Ovary (tissue), 3 donors: ENCODE data around the gene KRTAP5-5.
"Not testable (repeated sequence)": the region's sequence is repeated elsewhere in the genome, so short reads cannot be mapped to it uniquely, and the experiment has no call there.

Source experiments
- CTCF ChIP-seq, 3 donors: fragments of 450-650 bp in 2 of 3; fragments of 200-600 bp in 1 of 3; IDR thresholded peaks; one replicate each; pipeline versions ENCODE4 v1.5.1 to v1.8.0; 2016 to 2022; ENCODE audit warnings: antibody characterized with exemption in 3 of 3, mild to moderate bottlenecking in 1 of 3
- POLR2A ChIP-seq: fragments of 450-650 bp; IDR thresholded peaks from one replicate; pipeline ENCODE4 v1.6.1; 2017; ENCODE audit warnings: antibody characterized with exemption, mild to moderate bottlenecking, moderate library complexity
- donor health status: DM: no; HTN: no; CAD: no.

- not testable (repeated sequence) for TF ChIP-seq CTCF (IDR thresholded peaks at IDR 0.05); POLR2A
These were observed 17.0 kb downstream of the KRTAP5-5 start for GRCh38 chr11:1646540-1646939.
